Glomerular visceral epithelial cell (primary cell): ENCODE measurements around the gene TMC2.
"Not testable (repeated sequence)": the region's sequence is repeated elsewhere in the genome, so short reads cannot be mapped to it uniquely, and the experiment has no call there.

ENCODE experiments used
- DNase-seq: peaks from one replicate; pipeline ENCODE4 v3.0.0-alpha.2; 2016; ENCODE audit errors: extremely low spot score

The TMC2 gene

GRCh38 chr20:2524709-2525506 lies 11.5 kb upstream of the TMC2 start:
- DNase-seq, result peak; percentile 65

- not testable (repeated sequence) for DNase-seq
These were observed 10.2 kb upstream of the TMC2 start for GRCh38 chr20:2526218-2526583.

- DNase-seq, result no peak
These were observed 8.6 kb upstream of the TMC2 start for GRCh38 chr20:2527762-2528161.

- DNase-seq, result no peak
These were observed 7.6 kb upstream of the TMC2 start for GRCh38 chr20:2528671-2529271.

- DNase-seq, result no peak
These were observed 3.3 kb upstream of the TMC2 start for GRCh38 chr20:2533118-2533517.

GRCh38 chr20:2535711-2536559 lies 438 bp upstream of the TMC2 start:
- DNase-seq, result no peak

GRCh38 chr20:2537101-2537500 lies 728 bp downstream of the TMC2 start:
- no peak for DNase-seq

GRCh38 chr20:2538356-2538755 lies 2.0 kb downstream of the TMC2 start:
- DNase-seq, result no peak

GRCh38 chr20:2538931-2539720 lies 2.8 kb downstream of the TMC2 start:
- no peak for DNase-seq

GRCh38 chr20:2541940-2542339 lies 5.6 kb downstream of the TMC2 start:
- no peak for DNase-seq

GRCh38 chr20:2542361-2542760 lies 6.0 kb downstream of the TMC2 start:
- DNase-seq, result no peak

- no peak for DNase-seq
These were observed 7.8 kb downstream of the TMC2 start for GRCh38 chr20:2544211-2544610.

- no peak for DNase-seq
These were observed 9.2 kb downstream of the TMC2 start for GRCh38 chr20:2545594-2545993.

- no peak for DNase-seq
These were observed 21.7 kb downstream of the TMC2 start for GRCh38 chr20:2557873-2558580.

- DNase-seq, result no peak
These were observed 22.4 kb downstream of the TMC2 start for GRCh38 chr20:2558581-2559278.

- DNase-seq, result no peak
These were observed 22.9 kb downstream of the TMC2 start for GRCh38 chr20:2559279-2559626.

- no peak for DNase-seq
These were observed 23.3 kb downstream of the TMC2 start for GRCh38 chr20:2559651-2560050.

- DNase-seq, result no peak
These were observed 26.7 kb downstream of the TMC2 start for GRCh38 chr20:2563116-2563515.

- DNase-seq, result no peak
These were observed 28.0 kb downstream of the TMC2 start for GRCh38 chr20:2564406-2564805.

GRCh38 chr20:2575682-2576081 lies 39.3 kb downstream of the TMC2 start:
- no peak for DNase-seq

- DNase-seq, result no peak
These were observed 39.9 kb downstream of the TMC2 start for GRCh38 chr20:2576317-2576727.
